T-cell (primary cell): ENCODE results near the gene LIFR. TPM values are rescaled to one million over a fixed set of nuclear protein-coding genes. Genes with fewer than 3 reads are reported as not detected.
"Not testable (repeated sequence)": the region's sequence is repeated elsewhere in the genome, so short reads cannot be mapped to it uniquely, and the experiment has no call there.

Experiments
- ATAC-seq, 4 experiments: fragments of 200-7000 bp in 3 of 4; fragments of 150-1000 bp in 1 of 4; cut with Tn5 transposase; replicated peaks in 1 of 4; 1 replicate in 3 of 4; 2 replicates in 1 of 4; pipeline ENCODE4 v1.10.0; 2021; ENCODE audit warnings: moderate library complexity in 3 of 4, mild to moderate bottlenecking in 2 of 4, moderate number of reproducible peaks in 1 of 4
- CTCF ChIA-PET, 2 donors: fragments of 300-600 bp; sonication (Branson Sonifier 250); formaldehyde crosslinking; loops; one replicate each; lab custom pipeline; 2022; ENCODE audit warnings: antibody characterized with exemption in 2 of 2; lab: Charles Lee
- POLR2A ChIA-PET, 2 donors: fragments of 300-600 bp; sonication (Branson Sonifier 250); formaldehyde crosslinking; loops; one replicate each; lab custom pipeline; 2022; ENCODE audit warnings: antibody characterized with exemption in 2 of 2; lab: Charles Lee
- DNase-seq, 35 experiments: peaks; one replicate each; pipeline versions ENCODE4 v3.0.0 to v3.0.0-alpha.2; 2013 to 2023
- H3K27ac ChIP-seq: one replicate; pipeline ENCODE4 v1.5.1; 2013; ENCODE audit warnings: low read length
- H3K27me3 ChIP-seq, 2 experiments: replicated peaks in 1 of 2; 1 replicate in 1 of 2; 2 replicates in 1 of 2; pipeline versions ENCODE4 v1.6.1 to v1.7.0; 2013; ENCODE audit warnings: low read length in 1 of 2, mixed read lengths in 1 of 2; ENCODE audit not compliant: control insufficient read depth in 2 of 2, insufficient read depth in 2 of 2; ENCODE audit errors: extremely low read depth in 1 of 2
- H3K36me3 ChIP-seq, 2 donors: 1 replicate in 1 of 2; 2 replicates in 1 of 2; pipeline versions ENCODE4 v1.6.1 to v1.7.0; 2013; ENCODE audit warnings: low read length in 1 of 2; ENCODE audit not compliant: control insufficient read depth in 2 of 2, insufficient read depth in 1 of 2; ENCODE audit errors: extremely low read depth in 1 of 2
- H3K4me1 ChIP-seq, 2 experiments: 1 replicate in 1 of 2; 2 replicates in 1 of 2; pipeline versions ENCODE4 v1.6.1 to v1.7.0; 2013; ENCODE audit warnings: low read length in 2 of 2, mixed read lengths in 1 of 2; ENCODE audit not compliant: insufficient read depth in 2 of 2, control insufficient read depth in 1 of 2; ENCODE audit errors: extremely low read depth in 1 of 2
- H3K4me3 ChIP-seq, 2 donors: 1 replicate in 1 of 2; 2 replicates in 1 of 2; pipeline versions ENCODE4 v1.5.1 to v1.7.0; 2013; ENCODE audit warnings: mild to moderate bottlenecking in 2 of 2, low read length in 1 of 2, moderate library complexity in 1 of 2; ENCODE audit not compliant: control insufficient read depth in 1 of 2; ENCODE audit errors: extremely low read depth in 1 of 2
- H3K9me3 ChIP-seq: 2 replicates; pipeline ENCODE4 v1.7.0; 2013
- H3K27ac Mint-ChIP-seq, 2 donors: one replicate each; pipeline ENCODE4 v1.8.0; 2020 to 2021; ENCODE audit warnings: mild to moderate bottlenecking in 2 of 2, mixed read lengths in 2 of 2
- H3K27me3 Mint-ChIP-seq, 2 donors: one replicate each; pipeline ENCODE4 v1.8.0; 2021 to 2022; ENCODE audit warnings: mixed read lengths in 2 of 2
- H3K36me3 Mint-ChIP-seq: one replicate; pipeline ENCODE4 v1.8.0; 2021; ENCODE audit warnings: mixed read lengths
- H3K4me1 Mint-ChIP-seq, 3 donors: one replicate each; pipeline ENCODE4 v1.8.0; 2020 to 2022; ENCODE audit warnings: mixed read lengths in 3 of 3, mild to moderate bottlenecking in 1 of 3
- H3K4me3 Mint-ChIP-seq, 3 donors: one replicate each; pipeline ENCODE4 v1.8.0; 2020 to 2022; ENCODE audit warnings: mild to moderate bottlenecking in 3 of 3, mixed read lengths in 3 of 3, moderate library complexity in 3 of 3
- H3K9me3 Mint-ChIP-seq, 3 donors: one replicate each; pipeline ENCODE4 v1.8.0; 2020 to 2022; ENCODE audit warnings: mixed read lengths in 3 of 3
- WGBS: methylation state at CpG from one replicate; pipeline ENCODE4 v1.1.5; 2013; ENCODE audit warnings: missing lambda C conversion rate; ENCODE audit not compliant: insufficient coverage; 5-methylcytosine and 5-hydroxymethylcytosine counted together
- total RNA-seq, 35 experiments: library from RNA in 6 of 35; stranded (reverse) in 6 of 35; fragments of 120-200 nt in 1 of 35; gene quantifications; one replicate each; pipeline versions ENCODE4 v1.2.1 to v1.2.4 and lab custom pipeline; 2013 to 2026

LIFR gene
- total RNA-seq, 5 donors from 2014 or later (not counting 1 experiment from before 2014, with no cell fraction given) = 0.12 to 1.2 (median 0.66) TPM; not detected in 1

- no peaks in the 10 kb centered on the region for H3K4me1 ChIP-seq
- DNase-seq (no peak), ATAC-seq (no peak)
- no peak overlapping the region for H3K4me3 ChIP-seq
- peaks cover 18 to 27% of the 10 kb centered on the region in 2 donors for H3K27me3 Mint-ChIP-seq
- CTCF ChIA-PET = no interaction called here
- H3K27ac ChIP-seq = no peak overlapping the region
- H3K27me3 ChIP-seq = peaks cover 0 to 4% of the 10 kb centered on the region in 2 experiments
- 80% methylated on average over 5 of the region's 7 CpGs for WGBS
- H3K4me1 Mint-ChIP-seq = no peaks in the 10 kb centered on the region
- no peaks in the 10 kb centered on the region for H3K9me3 Mint-ChIP-seq
- H3K36me3 ChIP-seq = no peaks in the 10 kb centered on the region
- POLR2A ChIA-PET = interaction anchor here in 1 of 2 donors (0.7 kb wide), 1 partner anchor 124 kb away, joined by 3 read pairs; no protein-coding TSS in a partner anchor
- no peak overlapping the region for H3K27ac Mint-ChIP-seq
- H3K9me3 ChIP-seq = no peaks in the 10 kb centered on the region
- no peaks in the 10 kb centered on the region for H3K36me3 Mint-ChIP-seq
- H3K4me3 Mint-ChIP-seq = no peak overlapping the region
Observed at GRCh38 chr5:38576442-38576841, 20.0 kb upstream of the LIFR start.

GRCh38 chr5:38575476-38575875, 19.0 kb upstream of the LIFR start:
- ChIA-PET CTCF (no interaction called here), POLR2A (no interaction called here)
- DNase-seq (no peak), ATAC-seq (no peak)
- H3K27me3 ChIP-seq = peaks cover 0 to 2% of the 10 kb centered on the region in 2 experiments
- peaks cover 9 to 20% of the 10 kb centered on the region in 2 donors for H3K27me3 Mint-ChIP-seq
- no peaks in the 10 kb centered on the region for H3K36me3 ChIP-seq
- no peaks in the 10 kb centered on the region for H3K4me1 ChIP-seq
- no peak overlapping the region for H3K27ac Mint-ChIP-seq
- no peaks in the 10 kb centered on the region for H3K36me3 Mint-ChIP-seq
- H3K4me1 Mint-ChIP-seq = no peaks in the 10 kb centered on the region
- H3K27ac ChIP-seq = no peak overlapping the region
- no peaks in the 10 kb centered on the region for H3K9me3 Mint-ChIP-seq
- WGBS = 85% methylated on average over 1 of the region's 4 CpGs
- no peaks in the 10 kb centered on the region for H3K9me3 ChIP-seq
- H3K4me3 Mint-ChIP-seq = no peak overlapping the region
- no peak overlapping the region for H3K4me3 ChIP-seq

GRCh38 chr5:38574009-38574408, 17.6 kb upstream of the LIFR start:
- CTCF ChIA-PET = no interaction called here
- H3K27me3 Mint-ChIP-seq = peaks cover 11 to 27% of the 10 kb centered on the region in 2 donors
- no peak overlapping the region for H3K4me3 Mint-ChIP-seq
- POLR2A ChIA-PET = no interaction called here
- H3K27ac Mint-ChIP-seq = no peak overlapping the region
- WGBS = 93% methylated on average over 3 of the region's 4 CpGs
- no peaks in the 10 kb centered on the region for H3K9me3 ChIP-seq
- DNase-seq (no peak), ATAC-seq (no peak)
- no peaks in the 10 kb centered on the region for H3K27me3 ChIP-seq
- H3K9me3 Mint-ChIP-seq = no peaks in the 10 kb centered on the region
- no peaks in the 10 kb centered on the region for H3K36me3 Mint-ChIP-seq
- no peaks in the 10 kb centered on the region for H3K4me1 ChIP-seq
- no peak overlapping the region for H3K4me3 ChIP-seq
- H3K27ac ChIP-seq = no peak overlapping the region
- no peaks in the 10 kb centered on the region for H3K36me3 ChIP-seq
- H3K4me1 Mint-ChIP-seq = no peaks in the 10 kb centered on the region

GRCh38 chr5:38573521-38573920, 17.1 kb upstream of the LIFR start:
- Histone ChIP-seq H3K4me1 (no peaks in the 10 kb centered on the region), H3K4me3 (no peak overlapping the region), H3K27ac (no peak overlapping the region), H3K9me3 (no peaks in the 10 kb centered on the region), H3K36me3 (no peaks in the 10 kb centered on the region), H3K27me3 (no peaks in the 10 kb centered on the region)
- WGBS = no CpG with 5 or more reads among the region's 3 CpGs
- POLR2A ChIA-PET = no interaction called here
- no peak overlapping the region for H3K4me3 Mint-ChIP-seq
- H3K36me3 Mint-ChIP-seq = no peaks in the 10 kb centered on the region
- DNase-seq (no peak), ATAC-seq (no peak)
- CTCF ChIA-PET = no interaction called here
- H3K27ac Mint-ChIP-seq = no peak overlapping the region
- H3K27me3 Mint-ChIP-seq = peaks cover 11 to 31% of the 10 kb centered on the region in 2 donors
- no peaks in the 10 kb centered on the region for H3K4me1 Mint-ChIP-seq
- no peaks in the 10 kb centered on the region for H3K9me3 Mint-ChIP-seq

- Mint-ChIP-seq H3K27me3 (peaks cover 23 to 29% of the 10 kb centered on the region in 2 donors), H3K4me1 (no peaks in the 10 kb centered on the region), H3K4me3 (no peak overlapping the region), H3K9me3 (no peaks in the 10 kb centered on the region), H3K27ac (no peak overlapping the region), H3K36me3 (no peaks in the 10 kb centered on the region)
- Histone ChIP-seq H3K4me3 (no peak overlapping the region), H3K27ac (no peak overlapping the region), H3K36me3 (no peaks in the 10 kb centered on the region), H3K27me3 (peaks cover 0 to 8% of the 10 kb centered on the region in 2 experiments), H3K9me3 (no peaks in the 10 kb centered on the region), H3K4me1 (no peaks in the 10 kb centered on the region)
- ChIA-PET POLR2A (no interaction called here), CTCF (no interaction called here)
- 81% methylated on average over 2 of the region's 3 CpGs for WGBS
- DNase-seq (no peak), ATAC-seq (no peak)
Observed at GRCh38 chr5:38569180-38569579, 12.7 kb upstream of the LIFR start.

- DNase-seq, H3K4me3 Mint-ChIP-seq, H3K9me3 ChIP-seq, H3K36me3 Mint-ChIP-seq, H3K4me1 ChIP-seq, H3K36me3 ChIP-seq, H3K9me3 Mint-ChIP-seq, H3K27ac ChIP-seq, H3K4me3 ChIP-seq, H3K27me3 ChIP-seq, H3K27ac Mint-ChIP-seq, ATAC-seq, POLR2A ChIA-PET, H3K4me1 Mint-ChIP-seq: not testable (repeated sequence)
- CTCF ChIA-PET = interaction anchor here in 1 of 2 donors (0.6 to 0.7 kb wide), 2 partner anchors 15 to 79 kb away, joined by 3 read pairs; no protein-coding TSS in a partner anchor
- H3K27me3 Mint-ChIP-seq = peaks cover 23 to 34% of the 10 kb centered on the region in 2 donors
- WGBS = no CpG with 5 or more reads among the region's 2 CpGs
Observed at GRCh38 chr5:38567306-38567705, 10.9 kb upstream of the LIFR start.
